Chondrocyte (in vitro differentiated cells): ENCODE results near the gene COASY. TPM values are rescaled to one million over a fixed set of nuclear protein-coding genes. Genes with fewer than 3 reads are reported as not detected.

Source experiments
- DNase-seq: peaks from one replicate; pipeline ENCODE4 v3.0.0; 2021; ENCODE audit warnings: mixed read lengths, low spot score
- H3K27ac Mint-ChIP-seq: one replicate; pipeline ENCODE4 v1.8.0; 2021; ENCODE audit warnings: mild to moderate bottlenecking, moderate library complexity, mixed read lengths; ENCODE audit not compliant: unreplicated experiment
- H3K27me3 Mint-ChIP-seq: 2 replicates; pipeline ENCODE4 v1.8.0; 2021; ENCODE audit warnings: low read depth, mixed read lengths
- H3K36me3 Mint-ChIP-seq: 2 replicates; pipeline ENCODE4 v1.8.0; 2021; ENCODE audit warnings: low read depth, mixed read lengths
- H3K4me1 Mint-ChIP-seq: 2 replicates; pipeline ENCODE4 v1.8.0; 2021; ENCODE audit warnings: low read depth, mild to moderate bottlenecking, mixed read lengths
- H3K4me3 Mint-ChIP-seq: one replicate; pipeline ENCODE4 v1.8.0; 2021; ENCODE audit warnings: mild to moderate bottlenecking, moderate library complexity, mixed read lengths; ENCODE audit not compliant: unreplicated experiment
- H3K9me3 Mint-ChIP-seq: 2 replicates; pipeline ENCODE4 v1.8.0; 2021; ENCODE audit warnings: low read depth, mixed read lengths
- total RNA-seq: library from RNA; stranded (reverse); gene quantifications from 3 replicates; pipeline ENCODE4 v1.2.1, GENCODE V29; 2021
- TF ChIP-seq, protein P1 (sequence below): fragments of 200-600 bp; sonication (generic); IDR thresholded peaks from 2 replicates; pipeline ENCODE4 v1.5.0; 2021; ENCODE audit warnings: antibody characterized with exemption, mild to moderate bottlenecking, moderate library complexity

Gene COASY
- total RNA-seq, 1 donor from 2014 or later: 31.2 TPM

- no peaks in the 10 kb centered on the region for H3K27me3 Mint-ChIP-seq
- H3K36me3 Mint-ChIP-seq: peaks cover 28% of the 10 kb centered on the region
These were observed 6.6 kb downstream of the COASY start for GRCh38 chr17:42568341-42569111.

DNA sequence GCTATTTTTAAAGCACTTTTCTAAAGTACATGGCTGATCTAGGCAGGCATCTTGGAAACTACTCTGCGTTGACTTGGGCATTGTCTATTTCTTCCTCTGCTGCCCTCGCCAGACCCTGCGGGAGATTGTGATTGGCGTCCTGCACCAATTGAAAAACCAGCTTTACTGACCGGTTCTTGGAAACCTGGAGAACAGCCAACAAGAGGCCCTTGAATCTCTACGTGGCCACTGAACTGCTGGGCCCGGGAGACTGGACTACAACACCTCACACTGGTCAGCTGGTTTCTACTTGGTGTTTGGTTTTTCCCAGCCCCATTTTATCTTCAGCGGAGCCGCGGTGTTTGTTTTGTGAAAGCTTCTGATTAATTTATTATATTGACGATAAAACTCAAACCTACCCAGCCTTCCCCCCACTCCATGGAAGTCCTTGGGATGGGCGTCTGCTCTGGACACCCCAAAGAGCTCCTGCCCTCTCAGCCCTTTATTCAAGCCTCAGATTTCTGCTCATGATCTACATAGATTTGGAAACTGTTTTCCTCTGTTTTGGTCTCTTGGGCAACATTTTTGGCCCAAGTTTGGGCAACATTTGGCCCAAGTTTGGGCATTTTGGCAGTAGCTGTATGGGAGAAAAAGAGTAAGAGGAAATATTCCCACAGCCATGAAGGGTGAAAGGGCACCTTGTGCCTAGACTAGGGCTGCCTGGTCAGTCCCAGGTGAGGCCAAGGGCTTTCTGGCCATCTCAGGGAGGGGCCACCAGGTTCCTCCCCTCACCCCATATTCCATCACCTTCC lies 9.7 kb downstream of the COASY start:
- Mint-ChIP-seq H3K4me1 (peaks cover 21% of the 10 kb centered on the region), H3K4me3 (no peak overlapping the region), H3K27me3 (no peaks in the 10 kb centered on the region), H3K36me3 (peaks cover 31% of the 10 kb centered on the region), H3K9me3 (no peaks in the 10 kb centered on the region), H3K27ac (no peak overlapping the region)
- DNase-seq: no peak
- TF ChIP-seq, protein P1, sequence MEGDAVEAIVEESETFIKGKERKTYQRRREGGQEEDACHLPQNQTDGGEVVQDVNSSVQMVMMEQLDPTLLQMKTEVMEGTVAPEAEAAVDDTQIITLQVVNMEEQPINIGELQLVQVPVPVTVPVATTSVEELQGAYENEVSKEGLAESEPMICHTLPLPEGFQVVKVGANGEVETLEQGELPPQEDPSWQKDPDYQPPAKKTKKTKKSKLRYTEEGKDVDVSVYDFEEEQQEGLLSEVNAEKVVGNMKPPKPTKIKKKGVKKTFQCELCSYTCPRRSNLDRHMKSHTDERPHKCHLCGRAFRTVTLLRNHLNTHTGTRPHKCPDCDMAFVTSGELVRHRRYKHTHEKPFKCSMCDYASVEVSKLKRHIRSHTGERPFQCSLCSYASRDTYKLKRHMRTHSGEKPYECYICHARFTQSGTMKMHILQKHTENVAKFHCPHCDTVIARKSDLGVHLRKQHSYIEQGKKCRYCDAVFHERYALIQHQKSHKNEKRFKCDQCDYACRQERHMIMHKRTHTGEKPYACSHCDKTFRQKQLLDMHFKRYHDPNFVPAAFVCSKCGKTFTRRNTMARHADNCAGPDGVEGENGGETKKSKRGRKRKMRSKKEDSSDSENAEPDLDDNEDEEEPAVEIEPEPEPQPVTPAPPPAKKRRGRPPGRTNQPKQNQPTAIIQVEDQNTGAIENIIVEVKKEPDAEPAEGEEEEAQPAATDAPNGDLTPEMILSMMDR: no peak

More at GRCh38 chr17:42568341-42569111, 6.6 kb downstream of the COASY start:
- TF ChIP-seq, protein P1: no peak
- Mint-ChIP-seq H3K4me3 (peak overlapping the region; percentile 2), H3K4me1 (peaks cover 25% of the 10 kb centered on the region), H3K27ac (no peak overlapping the region), H3K9me3 (no peaks in the 10 kb centered on the region)
- no peak for DNase-seq

- TF ChIP-seq, protein P1: no peak
- Mint-ChIP-seq H3K27me3 (no peaks in the 10 kb centered on the region), H3K36me3 (peaks cover 27% of the 10 kb centered on the region), H3K9me3 (no peaks in the 10 kb centered on the region), H3K27ac (peak overlapping the region; percentile 63), H3K4me1 (peaks cover 27% of the 10 kb centered on the region), H3K4me3 (no peak overlapping the region)
- DNase-seq: no peak
These were observed 11.1 kb downstream of the COASY start for GRCh38 chr17:42573095-42573494.

- Mint-ChIP-seq H3K9me3 (no peaks in the 10 kb centered on the region), H3K27ac (no peak overlapping the region), H3K36me3 (peaks cover 25% of the 10 kb centered on the region), H3K4me3 (no peak overlapping the region), H3K4me1 (peaks cover 25% of the 10 kb centered on the region), H3K27me3 (no peaks in the 10 kb centered on the region)
- TF ChIP-seq, protein P1: no peak
- no peak for DNase-seq
These were observed 12.5 kb downstream of the COASY start for GRCh38 chr17:42574463-42574862.

DNA sequence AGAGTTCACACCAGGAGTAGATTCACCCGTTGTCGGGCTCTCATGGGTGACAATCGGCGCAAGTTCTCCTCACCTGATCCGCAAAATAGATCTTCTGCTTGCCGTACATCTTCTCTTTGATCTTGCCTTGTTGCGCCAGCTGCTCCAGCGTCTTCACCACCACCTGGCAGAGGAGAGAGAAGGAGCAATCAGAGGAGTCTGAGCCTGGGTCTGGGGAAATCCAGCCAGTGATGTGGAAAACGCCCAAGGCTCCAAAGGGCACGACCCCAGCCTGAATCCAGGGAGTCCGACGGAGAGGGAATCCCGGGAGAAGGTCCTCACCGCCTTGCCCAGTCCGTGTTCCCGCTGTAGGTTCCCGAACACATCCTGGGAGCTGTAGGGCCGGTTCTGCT lies 15.2 kb downstream of the COASY start:
- DNase-seq: peak; percentile 81
- Mint-ChIP-seq H3K27me3 (no peaks in the 10 kb centered on the region), H3K27ac (peak overlapping the region; percentile 98), H3K9me3 (no peaks in the 10 kb centered on the region), H3K4me3 (peak overlapping the region; percentile 87), H3K36me3 (peaks cover 13% of the 10 kb centered on the region), H3K4me1 (peaks cover 25% of the 10 kb centered on the region)
- TF ChIP-seq, protein P1: no peak
